ENCODE results near the gene FCF1.

The FCF1 gene, protein sequence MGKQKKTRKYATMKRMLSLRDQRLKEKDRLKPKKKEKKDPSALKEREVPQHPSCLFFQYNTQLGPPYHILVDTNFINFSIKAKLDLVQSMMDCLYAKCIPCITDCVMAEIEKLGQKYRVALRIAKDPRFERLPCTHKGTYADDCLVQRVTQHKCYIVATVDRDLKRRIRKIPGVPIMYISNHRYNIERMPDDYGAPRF

DNA sequence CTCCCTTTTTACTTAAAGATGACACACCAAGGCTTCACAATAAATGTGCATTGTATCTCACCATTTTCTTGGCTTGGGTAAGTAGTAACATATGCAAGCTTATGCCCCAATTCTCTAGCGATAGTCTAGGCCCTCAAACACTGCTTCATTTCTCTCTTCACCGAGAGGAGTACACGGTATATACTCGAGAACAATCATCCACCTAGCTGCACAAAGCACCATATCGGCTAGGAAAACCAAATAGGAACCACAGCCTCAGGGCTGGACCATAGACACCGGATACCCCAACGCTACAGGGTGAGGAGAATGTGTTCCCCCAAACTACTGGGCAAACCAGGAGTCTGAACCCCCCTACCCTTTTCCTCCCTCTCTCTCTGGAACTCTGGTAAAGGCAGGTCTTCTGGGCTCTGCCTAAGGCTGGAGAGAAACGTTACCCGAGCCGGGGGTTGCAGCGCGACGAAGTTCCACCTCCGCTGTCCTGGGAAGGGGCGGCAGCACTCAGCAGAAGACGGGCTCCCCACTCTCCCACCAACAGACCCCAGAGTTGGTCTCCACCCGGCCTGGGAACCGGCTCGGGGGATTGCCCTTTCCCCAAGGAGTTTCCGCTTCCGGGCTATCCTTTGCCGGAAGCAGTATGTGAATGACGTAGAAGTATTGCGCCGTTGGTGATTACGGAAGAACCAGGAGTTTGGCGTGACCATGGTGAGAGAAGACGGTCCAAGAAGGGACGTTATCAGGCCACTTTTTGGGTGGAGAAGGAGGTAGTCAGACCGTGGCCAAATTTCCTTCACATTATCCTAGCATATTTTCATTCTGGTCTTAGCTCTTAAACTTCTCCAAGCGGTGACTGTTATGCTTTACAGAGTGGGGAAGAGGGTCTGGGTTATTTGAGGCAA, at the start of gene FCF1, which contains the start of gene AREL1:
Gene FCF1, plus strand, starts transcription at position 646 of the 896 bp plus-strand sequence. Its CDS starts 54 bp downstream, at position 700.
Gene AREL1, minus strand, starts transcription at position 582 of the 896 bp plus-strand sequence. CDS start 27,465 bp downstream, outside the sequence.
- no peak for DNase-seq

DNA sequence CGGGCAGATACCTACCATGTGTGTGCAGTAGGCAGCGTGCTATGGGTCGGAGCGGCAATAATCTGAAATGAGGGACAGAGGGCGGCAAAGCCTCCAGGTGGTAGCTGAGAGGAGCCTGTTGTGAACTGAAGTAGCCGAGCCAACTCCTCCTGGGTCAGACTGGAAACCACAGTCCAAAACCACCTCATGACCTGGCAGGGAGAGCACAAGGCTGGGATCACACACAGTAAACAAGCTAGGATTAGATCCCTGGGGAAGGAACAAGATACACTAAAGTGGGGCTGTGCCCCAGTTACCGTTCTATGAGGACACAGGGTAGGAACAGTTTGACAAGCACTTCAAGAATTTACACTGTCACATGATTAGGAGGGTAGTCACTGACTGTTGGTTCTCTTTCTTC, 49.1 kb upstream of the FCF1 start:
- no peak for DNase-seq

GRCh38 chr14:74664717-74665116, 48.2 kb upstream of the FCF1 start:
- no peak for DNase-seq

DNA sequence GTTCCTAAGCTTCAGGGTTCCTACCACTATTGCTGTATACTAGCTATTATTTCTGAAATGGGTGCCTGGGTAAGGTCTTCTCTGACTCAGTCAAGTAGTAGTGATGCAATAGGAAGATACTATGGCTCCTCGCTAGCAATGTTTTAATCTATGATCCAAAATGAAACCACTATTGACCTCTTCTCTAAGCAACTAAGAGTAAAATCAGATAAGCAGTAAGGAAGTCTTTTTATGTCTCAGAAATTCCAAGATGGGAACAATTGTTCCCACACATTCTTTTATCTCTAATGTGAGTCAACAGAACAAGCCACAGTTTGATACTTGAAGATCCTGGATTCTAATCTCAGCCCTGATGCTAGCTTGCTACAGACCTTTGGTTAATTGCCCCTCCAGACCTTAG, 45.2 kb upstream of the FCF1 start:
- DNase-seq, result no peak

DNA sequence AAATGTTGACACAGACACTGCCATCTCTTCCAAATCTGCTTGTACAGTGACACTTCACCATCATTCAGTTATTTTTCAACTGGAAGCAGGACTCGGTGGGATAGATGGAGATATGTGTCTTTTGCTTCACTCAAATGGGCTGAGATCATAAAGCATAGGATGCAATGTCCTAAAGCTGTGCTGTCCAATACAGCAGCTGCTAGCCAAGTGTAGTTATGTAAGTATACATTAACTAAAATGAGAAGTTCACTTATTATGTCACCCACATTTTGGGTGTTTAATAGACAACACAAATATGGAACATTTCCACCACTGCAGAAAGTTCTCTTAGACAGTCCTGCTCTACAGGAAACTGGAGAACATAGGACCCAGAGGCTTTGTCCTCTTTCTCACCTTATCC, 43.7 kb upstream of the FCF1 start:
- no peak for DNase-seq

GRCh38 chr14:74669846-74670245, 43.1 kb upstream of the FCF1 start:
- no peak for DNase-seq

DNA sequence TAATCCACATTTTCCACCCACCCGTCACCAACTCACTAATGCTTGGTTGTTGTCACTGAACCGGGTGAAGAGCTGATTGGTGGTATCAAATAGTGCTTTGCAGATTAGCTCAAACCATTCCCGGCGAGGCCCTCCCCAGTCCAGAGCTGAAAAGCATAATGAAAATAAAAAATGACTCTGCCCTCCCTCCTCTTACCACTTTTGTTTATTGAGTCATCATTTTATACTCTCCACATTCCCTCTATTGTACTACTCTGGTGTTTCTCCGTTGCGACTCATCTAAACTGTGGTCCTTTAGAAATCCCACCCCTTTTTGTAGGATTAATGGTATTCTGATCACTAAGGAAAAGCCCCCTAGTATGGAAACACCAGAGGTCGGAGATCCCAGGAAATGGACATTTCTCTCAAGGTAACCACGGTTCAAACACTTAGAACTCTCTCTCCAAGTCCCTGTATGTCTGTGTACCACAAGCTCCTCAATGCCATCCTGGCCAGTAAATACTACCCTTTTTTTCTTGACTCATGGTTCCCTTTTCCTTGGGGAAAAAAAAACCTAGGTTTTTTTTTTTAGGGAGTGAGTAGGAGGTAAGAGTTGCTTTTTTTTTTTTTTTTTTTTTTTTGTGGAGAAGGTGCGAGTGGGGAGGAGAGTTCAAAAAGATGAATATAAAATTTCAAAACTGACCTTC, 42.1 kb upstream of the FCF1 start:
- no peak for DNase-seq

DNA sequence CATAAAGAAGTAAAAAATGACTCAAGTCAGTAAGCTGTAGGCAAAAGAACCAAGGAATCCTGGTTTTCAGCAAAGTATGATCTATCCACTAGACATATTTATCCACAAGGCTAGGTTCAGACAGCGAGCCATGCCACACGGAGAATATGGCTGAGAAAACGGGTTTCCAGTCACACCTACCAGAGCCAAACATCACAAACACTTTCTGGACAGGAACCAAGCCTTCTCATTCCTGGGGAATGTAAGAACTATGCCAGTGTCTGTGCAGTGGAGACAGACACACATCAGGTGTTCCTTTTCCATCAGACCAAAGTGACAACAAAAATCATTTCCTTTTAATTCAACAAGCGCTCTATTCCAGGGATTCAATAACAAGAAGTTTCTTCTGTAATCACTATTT, 41.2 kb upstream of the FCF1 start:
- DNase-seq, result no peak

DNA sequence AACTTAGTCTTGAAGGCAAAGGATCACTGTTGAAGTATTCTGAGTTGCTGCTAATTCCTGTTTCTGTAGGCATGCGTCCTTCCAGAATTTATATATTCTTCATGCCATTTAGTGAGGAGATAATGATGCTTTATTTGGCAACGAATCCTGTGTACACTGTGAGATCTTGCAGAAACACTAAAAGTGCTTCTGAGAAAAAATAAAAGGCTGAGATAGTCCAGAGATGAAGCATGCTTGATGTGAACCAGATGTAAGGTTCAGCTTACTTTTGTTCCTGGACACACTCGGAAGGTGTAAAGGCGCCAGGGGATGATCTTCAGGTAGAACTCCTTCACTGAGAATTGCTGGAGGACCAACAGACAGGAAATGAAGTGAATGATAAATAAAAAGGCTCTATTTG, 39.2 kb upstream of the FCF1 start:
- DNase-seq, result no peak

DNA sequence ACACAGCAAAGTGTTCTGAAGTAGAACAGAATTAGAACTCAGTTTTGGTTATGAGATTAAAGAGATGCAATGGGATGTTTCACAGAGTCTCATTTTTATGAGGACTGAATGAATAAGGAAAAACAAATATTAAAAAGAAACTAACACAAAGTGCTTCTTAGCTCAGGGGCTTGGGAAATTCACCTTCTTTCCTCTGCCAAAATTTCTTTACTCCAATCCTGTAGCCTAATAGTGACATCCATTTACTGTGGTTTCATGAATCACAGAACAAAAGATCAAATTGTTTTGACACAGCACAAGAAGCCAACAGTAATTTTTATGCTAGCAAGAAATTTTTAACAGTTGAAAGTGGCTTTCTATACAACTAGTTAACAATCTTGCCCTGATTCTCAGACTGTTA, 37.7 kb upstream of the FCF1 start:
- DNase-seq, result no peak

GRCh38 chr14:74682169-74682952, 30.6 kb upstream of the FCF1 start:
- no peak for DNase-seq

DNA sequence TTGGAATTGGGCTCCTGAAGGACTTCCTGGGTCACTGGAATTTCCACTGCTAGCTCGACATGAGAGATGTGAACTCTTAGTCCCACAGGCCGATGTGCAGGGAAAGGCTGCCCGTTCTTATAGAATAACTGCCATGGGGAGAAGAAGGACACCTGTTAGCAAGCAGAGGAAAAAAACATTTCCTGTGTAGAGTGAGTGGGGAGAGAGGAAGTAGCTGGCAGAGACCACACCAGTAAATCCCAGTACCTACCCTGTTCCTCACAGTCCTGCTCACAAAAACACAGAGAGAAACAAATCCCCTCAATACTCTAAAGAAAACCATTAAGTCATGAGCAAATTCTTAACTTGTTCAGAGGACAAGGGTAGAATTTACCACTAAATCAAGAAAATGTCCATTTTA, 29.5 kb upstream of the FCF1 start:
- DNase-seq, result no peak

GRCh38 chr14:74684434-74684833, 28.5 kb upstream of the FCF1 start:
- peak; percentile 51 for DNase-seq

DNA sequence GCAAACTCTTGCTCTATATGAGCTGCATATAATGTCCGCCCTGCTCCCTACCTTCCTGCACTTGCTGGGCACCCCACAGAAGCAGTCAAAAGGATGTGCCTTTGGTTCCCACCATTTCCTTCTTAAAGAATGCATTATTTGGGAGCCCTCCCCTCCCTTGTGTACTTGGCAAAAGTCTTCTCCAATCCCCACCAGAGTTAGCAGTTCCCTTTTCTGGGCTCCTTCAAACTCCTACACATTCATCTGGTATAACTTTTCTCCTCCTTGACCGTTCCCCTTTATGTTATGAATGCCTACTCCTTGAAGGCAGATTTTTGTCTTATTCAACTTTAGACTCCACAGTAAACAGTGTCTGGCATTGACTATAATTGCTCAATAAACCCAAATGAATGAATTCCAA, 27.9 kb upstream of the FCF1 start:
- peak; percentile 30 for DNase-seq

GRCh38 chr14:74685921-74686678, 26.8 kb upstream of the FCF1 start:
- DNase-seq, result no peak

GRCh38 chr14:74691456-74691855, 21.5 kb upstream of the FCF1 start:
- DNase-seq, result no peak

DNA sequence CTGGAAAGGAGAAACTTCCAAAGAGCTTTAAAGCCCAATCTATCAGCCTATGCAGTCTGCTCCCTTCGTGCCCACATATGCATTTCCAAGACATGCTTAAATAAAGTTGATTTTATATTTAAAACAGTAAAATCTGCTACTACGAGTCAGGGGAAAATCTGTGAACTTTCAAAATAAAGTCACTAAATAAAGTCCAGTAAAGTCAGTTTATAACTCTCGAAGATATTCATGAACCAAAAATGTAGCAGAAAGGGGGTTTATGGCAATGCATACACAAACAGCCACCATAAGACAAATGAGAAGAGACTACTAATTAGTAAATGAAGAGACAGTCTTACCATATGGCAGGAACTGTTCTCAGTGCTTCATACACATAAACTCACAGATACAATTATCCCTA, 19.8 kb upstream of the FCF1 start:
- no peak for DNase-seq

- DNase-seq, result no peak
Observed at GRCh38 chr14:74695406-74695805, 17.5 kb upstream of the FCF1 start.

DNA sequence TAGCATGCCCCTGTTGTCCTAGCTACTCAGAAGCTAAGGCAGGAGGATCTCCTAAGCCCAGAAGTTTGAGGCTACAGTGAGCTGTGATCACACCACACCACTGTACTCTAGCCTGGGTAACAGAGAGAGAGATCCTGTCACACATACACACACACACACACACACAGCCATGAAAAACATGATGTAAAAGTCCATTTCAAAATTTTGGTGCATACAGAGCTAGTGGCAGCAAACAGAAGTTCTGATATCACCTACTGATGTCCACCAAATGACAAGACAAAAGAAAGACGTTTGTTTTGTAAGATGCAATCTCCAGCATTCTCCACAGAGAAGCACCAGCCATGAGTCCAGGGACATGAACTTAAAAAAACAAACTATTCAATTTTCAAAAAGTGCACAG, 15.9 kb upstream of the FCF1 start:
- DNase-seq, result no peak

- no peak for DNase-seq
Observed at GRCh38 chr14:74697543-74697942, 15.4 kb upstream of the FCF1 start.

- DNase-seq, result no peak
Observed at GRCh38 chr14:74697976-74698375, 15.0 kb upstream of the FCF1 start.

DNA sequence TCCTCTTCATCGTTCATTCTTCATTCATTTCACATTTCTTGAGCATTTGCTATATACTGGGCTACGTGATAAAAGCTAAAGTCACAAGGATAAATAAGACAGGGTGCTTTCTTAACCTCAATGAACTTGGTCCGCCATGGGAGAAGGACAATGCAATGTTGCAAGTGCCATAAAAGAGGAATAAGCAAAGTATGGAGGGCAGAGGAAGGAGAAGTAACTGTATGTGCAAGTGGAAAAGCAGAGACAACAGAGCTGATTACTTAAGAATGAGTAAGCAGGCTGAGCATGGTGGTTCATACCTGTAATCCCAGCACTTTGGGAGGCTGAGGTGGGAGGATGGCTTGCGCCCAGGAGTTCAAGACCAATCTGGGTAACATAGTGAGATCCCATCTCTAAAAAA, 14.5 kb upstream of the FCF1 start:
- DNase-seq, result no peak
